Measurements from ENCODE around the gene GSK3A. TPM values are rescaled to one million over a fixed set of nuclear protein-coding genes. Genes with fewer than 3 reads are reported as not detected.

Gene GSK3A
- total and polyA plus RNA-seq, 2 of the 8 experiments (the other 6 are each of a cell fraction or from before 2014, with no cell fraction given), result 55.3 to 84.0 TPM

- FAIRE-seq (no peak), DNase-seq (ENCODE audit: low read depth in 1 of 2, low spot score in 2 of 2) (no peak)
- peaks cover 30% of the 10 kb centered on the region for H3K23me2 ChIP-seq (ENCODE audit: low read depth, low read length)
- H3K27me3 ChIP-seq (replicated peaks in 1 of 4; ENCODE audit: control insufficient read depth in 3 of 4, extremely low read depth in 1 of 4, insufficient read depth in 3 of 4, low read length in 3 of 4), result no peaks in the 10 kb centered on the region
- CTCF ChIA-PET (ENCODE audit: partially characterized antibody), result interaction anchor here (1.2 to 6.6 kb wide), 3 partner anchors 9 to 41 kb away, joined by 3 to 41 read pairs (median 3); no protein-coding TSS in a partner anchor
- H3K23ac ChIP-seq (ENCODE audit: insufficient read length), result no peak overlapping the region
- H3K9ac ChIP-seq (replicated peaks in 1 of 4; ENCODE audit: extremely low read depth in 1 of 4, low read depth in 3 of 4, low read length in 3 of 4), result peak overlapping the region in 2 of 4 experiments; percentile 25 to 41; a peak in 2 of 7 replicates
- no peak overlapping the region for H3K18ac ChIP-seq (ENCODE audit: extremely low read depth, low read length)
- H4K91ac ChIP-seq (replicated peaks; ENCODE audit: insufficient read length, low read length), result no peak overlapping the region
- no peak overlapping the region for H4K5ac ChIP-seq (ENCODE audit: insufficient read length, low read depth, low read length)
- H3K4me3 ChIP-seq (ENCODE audit: extremely low read depth in 1 of 4, insufficient read depth in 2 of 4, low read depth in 3 of 4, low read length in 4 of 4), result peak overlapping the region; percentile 29 to 57 (median 41); a peak in 4 of 8 replicates
- H3K4me2 ChIP-seq (ENCODE audit: insufficient read depth in 1 of 2, low read depth in 2 of 2, low read length in 2 of 2), result peak overlapping the region; percentile 34 to 97; a peak in 2 of 4 replicates
- H2BK20ac ChIP-seq (ENCODE audit: low read length), result no peak overlapping the region
- H4K20me1 ChIP-seq (replicated peaks in 1 of 2; ENCODE audit: control insufficient read depth in 1 of 2, insufficient read depth in 2 of 2, low read length in 2 of 2), result peaks cover 3 to 16% of the 10 kb centered on the region in 2 experiments
- no peak overlapping the region for H4K8ac ChIP-seq (ENCODE audit: extremely low read depth, insufficient read depth, low read length)
- H2AK5ac ChIP-seq (ENCODE audit: low read depth, low read length), result no peak overlapping the region
- no peak overlapping the region for H2BK15ac ChIP-seq (ENCODE audit: low read length)
- H3K79me1 ChIP-seq (ENCODE audit: low read depth, low read length), result peaks cover 21% of the 10 kb centered on the region
- no peak overlapping the region for H3K14ac ChIP-seq (ENCODE audit: insufficient read length)
- peaks cover 9 to 21% (median 18%) of the 10 kb centered on the region in 4 experiments; a peak in 7 of 8 replicates for H3K36me3 ChIP-seq (ENCODE audit: control insufficient read depth in 2 of 4, insufficient read depth in 4 of 4, low read length in 3 of 4)
- peaks cover 0 to 22% of the 10 kb centered on the region in 2 experiments; a peak in 2 of 4 replicates for H3K79me2 ChIP-seq (ENCODE audit: control insufficient read depth in 1 of 2, insufficient read depth in 2 of 2, low read length in 2 of 2)
- no peak overlapping the region for H2AFZ ChIP-seq (ENCODE audit: low read length)
- no peak overlapping the region for H2BK5ac ChIP-seq (ENCODE audit: low read depth, low read length)
- no peak overlapping the region for H2BK120ac ChIP-seq (replicated peaks; ENCODE audit: low read depth, low read length)
- POLR2A ChIA-PET (ENCODE audit: partially characterized antibody), result interaction anchor here (1.0 to 4.3 kb wide), 3 partner anchors 11 to 34 kb away, joined by 3 to 20 read pairs (median 4); no protein-coding TSS in a partner anchor
- H3K56ac ChIP-seq (replicated peaks; ENCODE audit: insufficient read length, low read depth, low read length), result no peak overlapping the region
- WGBS, 2 experiments (ENCODE audit: extremely low coverage in 1 of 2, insufficient coverage in 1 of 2, insufficient read length in 1 of 2, insufficient replicate concordance in 2 of 2, low coverage in 1 of 2, low lambda C conversion rate in 2 of 2, missing lambda C conversion rate in 1 of 2), result no CpG with 5 or more reads among the region's 76 CpGs
- H3K27ac ChIP-seq (ENCODE audit: low read depth, low read length), result no peak overlapping the region; the same call in 1 of the 2 replicates
- no peak overlapping the region for H2BK12ac ChIP-seq (ENCODE audit: low read depth, low read length)
- no peaks in the 10 kb centered on the region for H3K9me3 ChIP-seq (ENCODE audit: insufficient read depth in 2 of 2, low read depth in 1 of 2, low read length in 1 of 2)
- H3K4ac ChIP-seq (replicated peaks; ENCODE audit: insufficient read length, low read depth, low read length), result no peak overlapping the region
- H3K4me1 ChIP-seq (replicated peaks in 1 of 4; ENCODE audit: control insufficient read depth in 3 of 4, insufficient read depth in 4 of 4, low read length in 3 of 4), result peaks cover 9 to 42% (median 29%) of the 10 kb centered on the region in 4 experiments
- TF ChIP-seq NRF1 (IDR thresholded peaks at IDR 0.05; ENCODE audit: low read depth, low read length) (peak; percentile 10; the same call in 1 of the 2 replicates), CBX8 (IDR thresholded peaks at IDR 0.05; ENCODE audit: borderline replicate concordance, low read depth, low read length) (no peak), SP1 (IDR thresholded peaks at IDR 0.05; ENCODE audit: low read depth, low read length) (no peak), RAD21 (IDR thresholded peaks at IDR 0.05 in 1 of 2, conservative IDR thresholded peaks at IDR 0.05 in 1 of 2; ENCODE audit: low read depth in 2 of 2, low read length in 2 of 2) (no peak), BCL11A (IDR thresholded peaks at IDR 0.05; ENCODE audit: low read depth in 2 of 2, low read length in 2 of 2) (no peak), CTBP2 (IDR thresholded peaks at IDR 0.05; ENCODE audit: borderline replicate concordance, insufficient read depth, insufficient read length, low read length) (no peak), RBBP5 (IDR thresholded peaks at IDR 0.05; ENCODE audit: borderline replicate concordance, low read depth, low read length) (no peak), PHF8 (conservative IDR thresholded peaks at IDR 0.05; ENCODE audit: low read depth, low read length) (peak; percentile 39), SP4 (IDR thresholded peaks at IDR 0.05; ENCODE audit: low read length) (no peak), HDAC2 (IDR thresholded peaks at IDR 0.05; ENCODE audit: borderline replicate concordance in 1 of 2, low read depth in 2 of 2, low read length in 2 of 2) (no peak), KDM4A (IDR thresholded peaks at IDR 0.05; ENCODE audit: low read depth, low read length, severe bottlenecking) (peak; percentile 26), BRCA1 (IDR thresholded peaks at IDR 0.05; ENCODE audit: low read depth, low read length) (no peak)
Measured at GRCh38 chr19:42284066-42284501, 41.7 kb upstream of the GSK3A start.
